Gastrocnemius medialis (tissue), 4 donors: ENCODE measurements around the gene HCN1. TPM values are rescaled to one million over a fixed set of nuclear protein-coding genes. Genes with fewer than 3 reads are reported as not detected.

Source experiments
- ATAC-seq, 2 donors: fragments of 150-250 bp; one replicate each; pipeline ENCODE4 v1.9.1; 2016
- DNase-seq, 2 donors: peaks; one replicate each; pipeline ENCODE4 v3.0.0-alpha.2; 2019
- H3K27ac ChIP-seq, 4 donors: fragments of 200-600 bp; sonication (generic); 1 replicate in 1 of 4; 2 replicates in 3 of 4; pipeline ENCODE4 v1.5.1; 2016 to 2018; ENCODE audit warnings: mild to moderate bottlenecking in 2 of 4, moderate library complexity in 1 of 4
- H3K27me3 ChIP-seq, 3 donors: fragments of 200-600 bp; sonication (generic) in 2 of 3; 1 replicate in 1 of 3; 2 replicates in 2 of 3; pipeline versions ENCODE4 v1.5.1 to v1.6.0; 2016 to 2019; ENCODE audit warnings: mild to moderate bottlenecking in 1 of 3, moderate library complexity in 1 of 3
- H3K36me3 ChIP-seq, 2 donors: fragments of 200-600 bp; sonication (generic) in 1 of 2; one replicate each; pipeline ENCODE4 v1.5.1; 2017 to 2018
- H3K4me1 ChIP-seq, 2 donors: fragments of 200-600 bp; sonication (generic) in 1 of 2; one replicate each; pipeline ENCODE4 v1.5.1; 2016 to 2017; ENCODE audit warnings: mild to moderate bottlenecking in 2 of 2
- H3K4me3 ChIP-seq, 4 donors: fragments of 200-600 bp; sonication (generic) in 3 of 4; 1 replicate in 1 of 4; 2 replicates in 3 of 4; pipeline ENCODE4 v1.5.1; 2016 to 2019; ENCODE audit warnings: mild to moderate bottlenecking in 2 of 4
- H3K9me3 ChIP-seq, 3 donors: fragments of 200-600 bp; sonication (generic) in 2 of 3; 1 replicate in 1 of 3; 2 replicates in 2 of 3; pipeline ENCODE4 v1.5.1; 2016 to 2019
- POLR2A ChIP-seq, 2 donors: fragments of 450-650 bp; IDR thresholded peaks; one replicate each; pipeline ENCODE4 v1.6.1; 2017; ENCODE audit warnings: antibody characterized with exemption in 2 of 2, mild to moderate bottlenecking in 2 of 2, moderate library complexity in 2 of 2
- in situ Hi-C, 4 donors: fragments of 200-750 bp; cut with MboI; loops; one replicate each; pipeline versions ENCODE4 v1.15.0 to v1.8.0; 2017; ENCODE audit warnings: low sequenced_read_pairs in 4 of 4
- intact Hi-C: fragments of 100-400 bp; cut with DNase I; formaldehyde crosslinking; loops from one replicate; pipeline ENCODE4 v1.15.1; 2023; ENCODE audit warnings: low total_unique reads
- total RNA-seq, 4 donors: library from RNA; depleted of rRNA; stranded (reverse); fragments of >200 nt; gene quantifications; one replicate each; pipeline versions ENCODE4 v1.1.0 to v1.2.3, GENCODE V29; 2016
- TF ChIP-seq, protein P1 (sequence below), 5 experiments: fragments of 450-650 bp in 3 of 5; fragments of 200-600 bp in 2 of 5; sonication (generic) in 2 of 5; IDR thresholded peaks in 4 of 5; conservative IDR thresholded peaks in 1 of 5; 1 replicate in 4 of 5; 2 replicates in 1 of 5; pipeline ENCODE4 v1.5.1; 2016 to 2019; ENCODE audit warnings: antibody characterized with exemption in 5 of 5, mild to moderate bottlenecking in 3 of 5, moderate library complexity in 3 of 5

Gene HCN1
- total RNA-seq, 4 donors from 2014 or later: 0.02 to 0.47 (median 0.20) TPM

DNA sequence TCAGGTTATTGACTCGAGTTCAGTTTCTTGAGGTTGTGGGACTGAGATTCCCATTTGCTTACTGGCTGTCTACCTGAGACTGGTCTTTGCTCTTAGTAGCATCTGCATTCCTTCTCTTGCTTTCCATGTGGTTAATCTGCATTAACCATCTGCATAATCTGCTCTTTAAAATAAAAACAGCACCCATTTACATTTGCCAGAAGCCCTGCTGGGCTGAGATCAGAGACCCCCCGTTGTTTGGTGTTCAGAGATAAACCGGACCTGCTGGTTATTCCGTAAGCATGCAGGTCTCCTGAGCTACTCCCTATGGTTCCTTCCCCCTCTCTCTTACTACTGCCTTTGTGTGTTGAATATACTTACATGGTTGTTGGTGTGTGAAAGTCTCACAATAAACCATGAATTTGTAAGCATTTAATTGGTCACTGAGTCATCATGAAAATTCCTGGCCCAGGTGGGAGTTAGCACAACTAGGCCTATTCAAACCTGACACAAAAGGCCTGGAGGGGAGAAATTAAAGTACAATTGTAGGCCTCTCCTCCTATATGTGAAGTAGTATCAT is 490.7 kb downstream of the HCN1 start:
- H3K27me3 ChIP-seq: no peaks in the 10 kb centered on the region
- DNase-seq (no peak), ATAC-seq (no peak)
- H3K9me3 ChIP-seq: no peaks in the 10 kb centered on the region
- no peak overlapping the region for H3K27ac ChIP-seq
- in situ Hi-C loops (no loop called here), intact Hi-C loops (no loop called here)
- no peak overlapping the region for H3K4me3 ChIP-seq
- no peaks in the 10 kb centered on the region for H3K36me3 ChIP-seq
- no peak for TF ChIP-seq POLR2A (IDR thresholded peaks at IDR 0.05)
- TF ChIP-seq, protein P1, sequence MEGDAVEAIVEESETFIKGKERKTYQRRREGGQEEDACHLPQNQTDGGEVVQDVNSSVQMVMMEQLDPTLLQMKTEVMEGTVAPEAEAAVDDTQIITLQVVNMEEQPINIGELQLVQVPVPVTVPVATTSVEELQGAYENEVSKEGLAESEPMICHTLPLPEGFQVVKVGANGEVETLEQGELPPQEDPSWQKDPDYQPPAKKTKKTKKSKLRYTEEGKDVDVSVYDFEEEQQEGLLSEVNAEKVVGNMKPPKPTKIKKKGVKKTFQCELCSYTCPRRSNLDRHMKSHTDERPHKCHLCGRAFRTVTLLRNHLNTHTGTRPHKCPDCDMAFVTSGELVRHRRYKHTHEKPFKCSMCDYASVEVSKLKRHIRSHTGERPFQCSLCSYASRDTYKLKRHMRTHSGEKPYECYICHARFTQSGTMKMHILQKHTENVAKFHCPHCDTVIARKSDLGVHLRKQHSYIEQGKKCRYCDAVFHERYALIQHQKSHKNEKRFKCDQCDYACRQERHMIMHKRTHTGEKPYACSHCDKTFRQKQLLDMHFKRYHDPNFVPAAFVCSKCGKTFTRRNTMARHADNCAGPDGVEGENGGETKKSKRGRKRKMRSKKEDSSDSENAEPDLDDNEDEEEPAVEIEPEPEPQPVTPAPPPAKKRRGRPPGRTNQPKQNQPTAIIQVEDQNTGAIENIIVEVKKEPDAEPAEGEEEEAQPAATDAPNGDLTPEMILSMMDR (IDR thresholded peaks at IDR 0.05 in 4 of 5, conservative IDR thresholded peaks at IDR 0.05 in 1 of 5): no peak
- H3K4me1 ChIP-seq: no peaks in the 10 kb centered on the region
